B cell (primary cell): ENCODE results near the gene HBA1.
"Not testable (repeated sequence)": the region's sequence is repeated elsewhere in the genome, so short reads cannot be mapped to it uniquely, and the experiment has no call there.

Experiments
- EZH2 ChIP-seq: IDR thresholded peaks from 2 replicates; pipeline ENCODE4 v1.6.1; 2012; ENCODE audit warnings: borderline replicate concordance, low read depth, mild to moderate bottlenecking, moderate library complexity, low read length; ENCODE audit not compliant: insufficient read depth, poor library complexity, severe bottlenecking
- TF ChIP-seq, protein P1 (sequence below): fragments of 200-600 bp; IDR thresholded peaks from one replicate; pipeline ENCODE4 v1.8.0; 2022; ENCODE audit warnings: antibody characterized with exemption, mild to moderate bottlenecking

DNA sequence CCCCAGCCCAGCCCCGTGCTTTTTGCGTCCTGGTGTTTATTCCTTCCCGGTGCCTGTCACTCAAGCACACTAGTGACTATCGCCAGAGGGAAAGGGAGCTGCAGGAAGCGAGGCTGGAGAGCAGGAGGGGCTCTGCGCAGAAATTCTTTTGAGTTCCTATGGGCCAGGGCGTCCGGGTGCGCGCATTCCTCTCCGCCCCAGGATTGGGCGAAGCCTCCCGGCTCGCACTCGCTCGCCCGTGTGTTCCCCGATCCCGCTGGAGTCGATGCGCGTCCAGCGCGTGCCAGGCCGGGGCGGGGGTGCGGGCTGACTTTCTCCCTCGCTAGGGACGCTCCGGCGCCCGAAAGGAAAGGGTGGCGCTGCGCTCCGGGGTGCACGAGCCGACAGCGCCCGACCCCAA, 474 bp upstream of the HBA1 start:
- TF ChIP-seq, protein P1, sequence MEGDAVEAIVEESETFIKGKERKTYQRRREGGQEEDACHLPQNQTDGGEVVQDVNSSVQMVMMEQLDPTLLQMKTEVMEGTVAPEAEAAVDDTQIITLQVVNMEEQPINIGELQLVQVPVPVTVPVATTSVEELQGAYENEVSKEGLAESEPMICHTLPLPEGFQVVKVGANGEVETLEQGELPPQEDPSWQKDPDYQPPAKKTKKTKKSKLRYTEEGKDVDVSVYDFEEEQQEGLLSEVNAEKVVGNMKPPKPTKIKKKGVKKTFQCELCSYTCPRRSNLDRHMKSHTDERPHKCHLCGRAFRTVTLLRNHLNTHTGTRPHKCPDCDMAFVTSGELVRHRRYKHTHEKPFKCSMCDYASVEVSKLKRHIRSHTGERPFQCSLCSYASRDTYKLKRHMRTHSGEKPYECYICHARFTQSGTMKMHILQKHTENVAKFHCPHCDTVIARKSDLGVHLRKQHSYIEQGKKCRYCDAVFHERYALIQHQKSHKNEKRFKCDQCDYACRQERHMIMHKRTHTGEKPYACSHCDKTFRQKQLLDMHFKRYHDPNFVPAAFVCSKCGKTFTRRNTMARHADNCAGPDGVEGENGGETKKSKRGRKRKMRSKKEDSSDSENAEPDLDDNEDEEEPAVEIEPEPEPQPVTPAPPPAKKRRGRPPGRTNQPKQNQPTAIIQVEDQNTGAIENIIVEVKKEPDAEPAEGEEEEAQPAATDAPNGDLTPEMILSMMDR, result not testable (repeated sequence)
- not testable (repeated sequence) for TF ChIP-seq EZH2
